ENCODE results near the gene PTGER2. TPM values are rescaled to one million over a fixed set of nuclear protein-coding genes. Genes with fewer than 3 reads are reported as not detected.

Gene PTGER2
- 123 and 128 TPM in 2 replicates for total RNA-seq

GRCh38 chr14:52313903-52314594 lies at the start of gene PTGER2:
TSS of gene PTGER2 (plus strand) at chr14:52314312. CDS start at chr14:52314549, 237 bp downstream.
- intact Hi-C loops (cut with micrococcal nuclease): loop anchor here (1.0 to 10.0 kb wide), 7 partner anchors 15 to 481 kb away; partner anchors contain the start of genes GNG2, GNPNAT1, GPR137C and PSMC6

GRCh38 chr14:52265253-52265652 lies 48.9 kb upstream of the PTGER2 start:
- intact Hi-C loops (cut with micrococcal nuclease): loop anchor here (5.0 kb wide), 1 partner anchor 198 kb away; the partner anchor contains the start of gene NID2

GRCh38 chr14:52266179-52266578 lies 47.9 kb upstream of the PTGER2 start:
- intact Hi-C loops (cut with micrococcal nuclease): loop anchor here (2.0 to 5.0 kb wide), 2 partner anchors 45 to 199 kb away; partner anchors contain the start of gene NID2

- intact Hi-C loops (cut with micrococcal nuclease): loop anchor here (2.0 to 5.0 kb wide), 2 partner anchors 46 to 199 kb away; partner anchors contain the start of gene NID2
These were observed 47.3 kb upstream of the PTGER2 start for GRCh38 chr14:52266782-52267181.

- intact Hi-C loops (cut with micrococcal nuclease): loop anchor here (2.0 to 5.0 kb wide), 2 partner anchors 47 to 200 kb away; partner anchors contain the start of gene NID2
These were observed 46.4 kb upstream of the PTGER2 start, which contains the start of gene PTGDR for GRCh38 chr14:52267501-52268278. TSS of gene PTGDR (plus strand) at chr14:52267698. CDS start at chr14:52267815, 117 bp downstream.

- intact Hi-C loops (cut with micrococcal nuclease): loop anchor here (5.0 kb wide), 1 partner anchor 201 kb away; the partner anchor contains the start of gene NID2
These were observed 45.6 kb upstream of the PTGER2 start for GRCh38 chr14:52268279-52269061.

GRCh38 chr14:52269100-52269499 lies 45.0 kb upstream of the PTGER2 start:
- intact Hi-C loops (cut with micrococcal nuclease): loop anchor here (5.0 kb wide), 1 partner anchor 202 kb away; the partner anchor contains the start of gene NID2

- intact Hi-C loops (cut with micrococcal nuclease): loop anchor here (5.0 to 10.0 kb wide), 2 partner anchors 203 to 225 kb away; partner anchors contain the start of gene NID2
These were observed 44.1 kb upstream of the PTGER2 start for GRCh38 chr14:52269982-52270381.

- intact Hi-C loops (cut with micrococcal nuclease): loop anchor here (10.0 kb wide), 1 partner anchor 227 kb away; no protein-coding TSS in a partner anchor
These were observed 42.6 kb upstream of the PTGER2 start for GRCh38 chr14:52271538-52271937.

GRCh38 chr14:52272375-52272774 lies 41.7 kb upstream of the PTGER2 start:
- intact Hi-C loops (cut with micrococcal nuclease): loop anchor here (1.0 to 10.0 kb wide), 2 partner anchors 228 to 276 kb away; no protein-coding TSS in a partner anchor

GRCh38 chr14:52275372-52275771 lies 38.7 kb upstream of the PTGER2 start:
- intact Hi-C loops (cut with micrococcal nuclease): loop anchor here (10.0 kb wide), 1 partner anchor 231 kb away; no protein-coding TSS in a partner anchor

GRCh38 chr14:52277552-52277951 lies 36.6 kb upstream of the PTGER2 start:
- intact Hi-C loops (cut with micrococcal nuclease): loop anchor here (10.0 kb wide), 1 partner anchor 233 kb away; no protein-coding TSS in a partner anchor

- intact Hi-C loops (cut with micrococcal nuclease): loop anchor here (10.0 kb wide), 1 partner anchor 235 kb away; no protein-coding TSS in a partner anchor
These were observed 34.7 kb upstream of the PTGER2 start for GRCh38 chr14:52279408-52279807.

- intact Hi-C loops (cut with micrococcal nuclease): no loop called here
These were observed 31.0 kb upstream of the PTGER2 start for GRCh38 chr14:52283099-52283498.

- intact Hi-C loops (cut with micrococcal nuclease): no loop called here
These were observed 27.2 kb upstream of the PTGER2 start for GRCh38 chr14:52286661-52287649.

- intact Hi-C loops (cut with micrococcal nuclease): no loop called here
These were observed 17.7 kb upstream of the PTGER2 start for GRCh38 chr14:52296378-52296777.

GRCh38 chr14:52298795-52299194 lies 15.3 kb upstream of the PTGER2 start:
- intact Hi-C loops (cut with micrococcal nuclease): loop anchor here (1.0 kb wide), 1 partner anchor 175 kb away; no protein-coding TSS in a partner anchor

- intact Hi-C loops (cut with micrococcal nuclease): loop anchor here (1.0 kb wide), 1 partner anchor 174 kb away; no protein-coding TSS in a partner anchor
These were observed 14.3 kb upstream of the PTGER2 start for GRCh38 chr14:52299692-52300278.

- intact Hi-C loops (cut with micrococcal nuclease): no loop called here
These were observed 10.9 kb upstream of the PTGER2 start for GRCh38 chr14:52303236-52303635.

All from T-helper 2 cell treated with Interferon-gamma antibody and Interleukin-4, amounts not matched to agents 100 ng/mL and 5 ng/mL, for 36 hours (primary cell).